GM21723 (cell line): ENCODE data around the gene SKP1.
A peak's percentile ranks its signal among the peaks of the same experiment; 100 is the strongest.

Experiments used
- ATAC-seq: cut with Tn5 transposase; IDR thresholded peaks from one replicate; pipeline ENCODE4 v1.9.1; 2021; ENCODE audit warnings: mild to moderate bottlenecking, moderate library complexity; ENCODE audit not compliant: unreplicated experiment

SKP1 gene

DNA sequence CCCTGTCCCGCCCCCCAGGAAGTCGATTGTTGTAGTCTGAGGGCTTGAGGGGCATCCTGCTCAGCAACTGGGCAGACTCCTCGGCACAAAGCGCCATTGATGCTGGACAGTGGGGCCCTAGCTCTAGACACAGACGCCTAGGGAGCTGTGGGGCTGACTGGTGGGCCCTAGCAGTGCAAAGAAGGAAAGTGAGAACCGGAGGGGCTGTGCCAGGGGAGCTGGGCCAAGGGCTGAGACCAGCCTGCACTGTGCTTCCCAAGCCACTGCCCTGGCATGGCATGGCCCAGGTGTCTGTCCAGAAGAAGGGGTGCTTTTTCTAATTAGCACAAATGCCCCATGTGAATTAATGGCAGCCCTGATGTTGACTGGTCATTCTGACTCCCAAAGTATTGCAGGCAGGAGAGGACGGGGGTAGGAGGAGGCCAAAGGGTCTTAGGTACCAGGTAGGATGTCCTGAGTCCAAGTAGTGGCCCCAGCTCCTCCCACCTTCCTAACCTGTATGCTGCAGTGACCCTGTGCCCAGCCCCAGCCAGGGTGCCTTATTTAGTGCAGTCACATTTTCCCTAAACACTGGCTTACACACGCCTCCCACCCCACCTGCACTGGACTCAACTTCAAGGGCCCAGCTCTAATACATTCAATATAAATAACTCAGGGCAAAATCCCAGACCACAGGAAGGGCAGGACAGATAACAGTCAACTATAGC, 46.4 kb downstream of the SKP1 start:
- no peak for ATAC-seq

DNA sequence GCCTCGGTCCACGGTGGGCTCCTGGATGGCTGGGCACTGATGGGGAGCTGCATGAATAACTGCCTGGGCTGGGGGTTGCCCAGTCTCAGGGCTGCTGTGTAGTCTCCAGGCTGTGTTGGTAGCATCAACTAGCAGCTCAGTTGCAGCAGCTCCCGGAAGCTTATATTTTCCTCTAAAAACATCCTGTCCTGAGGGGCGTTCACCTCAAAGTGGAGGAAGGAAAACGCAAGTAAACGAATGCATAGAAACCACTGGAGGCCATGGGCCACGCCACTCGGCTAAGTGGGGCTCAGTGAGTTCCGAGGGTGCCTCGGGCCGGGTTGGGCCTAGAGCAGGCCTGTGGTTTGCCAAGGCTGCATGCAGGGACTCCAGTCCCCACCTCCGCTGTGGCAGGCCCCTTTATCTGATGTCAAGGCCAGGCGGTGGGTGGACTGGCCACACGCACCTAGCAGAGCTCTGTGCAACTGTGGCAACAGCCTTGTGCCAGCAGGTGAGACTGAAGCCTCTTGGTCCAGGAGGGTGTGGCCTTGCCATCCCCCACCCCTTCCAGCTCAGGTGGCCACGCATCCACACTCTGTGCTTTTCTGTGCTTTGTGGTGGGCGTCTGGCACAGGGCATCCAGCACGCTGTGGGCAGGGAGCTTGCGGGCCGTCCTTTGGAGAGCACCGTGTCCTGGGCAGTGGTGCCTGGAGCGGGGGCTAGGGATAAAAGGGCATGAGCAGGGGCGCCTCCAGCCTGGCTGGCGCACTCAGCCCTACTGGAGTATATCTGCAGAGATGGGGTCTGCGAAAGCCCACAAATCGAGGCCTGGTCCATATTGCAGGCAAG, 47.1 kb downstream of the SKP1 start:
- ATAC-seq: no peak

DNA sequence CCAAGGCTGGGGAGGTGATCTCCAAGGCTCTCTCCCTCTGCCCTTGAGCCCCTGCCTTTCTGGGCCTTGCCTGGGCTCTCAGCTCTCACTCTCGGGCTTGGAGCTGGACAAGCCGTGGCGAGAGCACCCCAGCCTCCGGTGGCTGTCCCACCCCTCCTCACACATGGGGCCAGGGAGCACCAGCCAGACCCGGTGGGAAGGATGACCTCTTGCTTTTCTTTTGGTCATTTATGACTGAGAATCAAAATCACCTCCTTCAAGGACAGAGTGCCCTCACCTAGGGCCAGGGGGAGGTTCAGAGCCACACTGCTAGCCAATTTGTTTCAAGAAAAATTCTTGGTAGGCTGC, 48.1 kb downstream of the SKP1 start:
- no peak for ATAC-seq

DNA sequence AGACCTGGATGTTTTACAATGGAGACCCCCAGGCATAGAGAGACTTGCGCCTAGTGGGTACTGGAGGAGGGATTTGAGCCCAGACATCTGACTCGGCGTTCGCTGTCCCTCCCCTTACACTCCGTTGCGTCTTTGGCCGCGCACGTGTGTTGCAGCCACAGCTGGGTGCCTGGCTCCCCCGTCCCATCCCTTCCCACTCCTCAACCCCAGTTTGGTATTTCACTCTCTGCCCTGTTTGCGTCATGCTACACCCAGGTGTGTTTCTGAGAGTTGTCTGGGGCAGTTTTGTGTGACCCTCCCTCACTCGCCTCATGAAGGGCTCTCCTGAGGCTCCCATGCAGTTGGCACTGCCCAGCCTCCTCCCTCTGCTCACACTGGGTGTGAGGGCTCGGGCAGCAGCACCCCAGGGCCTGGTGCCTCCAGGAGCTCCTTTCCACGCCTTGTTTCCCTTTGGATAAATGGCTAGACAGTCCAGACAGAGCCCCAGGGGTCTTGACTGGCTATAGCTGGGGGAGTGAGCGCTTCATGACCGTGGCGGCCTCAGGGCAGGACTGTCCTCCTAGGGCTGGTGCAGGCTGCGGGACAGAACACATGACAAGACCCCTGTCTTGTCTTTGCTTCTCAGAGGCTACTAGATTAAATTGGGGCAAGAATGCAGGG, 48.6 kb downstream of the SKP1 start:
- no peak for ATAC-seq

DNA sequence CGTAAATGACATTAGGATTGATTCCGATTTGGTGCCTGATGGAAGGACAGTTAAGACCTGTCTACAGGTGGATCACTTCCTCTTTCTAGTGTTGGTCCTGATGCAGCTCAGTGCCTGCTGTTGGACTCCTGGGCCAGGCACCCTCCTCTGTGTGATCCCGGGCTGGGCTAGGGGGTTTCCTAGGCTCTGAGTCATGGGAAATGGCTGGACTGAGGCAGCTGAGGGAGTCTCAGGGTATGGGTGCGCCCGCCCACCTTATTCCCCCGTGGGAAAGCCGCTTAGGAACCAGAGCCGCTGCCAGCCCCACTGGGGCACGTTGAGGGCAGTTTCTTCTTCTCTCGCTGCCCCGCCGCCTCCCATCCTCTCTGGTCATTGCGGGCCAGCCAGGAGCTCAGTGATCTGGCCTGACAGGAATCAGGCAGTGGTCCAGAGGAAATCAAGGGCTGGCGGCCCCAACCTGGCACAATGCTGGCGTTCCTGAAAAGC, 49.3 kb downstream of the SKP1 start:
- ATAC-seq: peak; percentile 53

DNA sequence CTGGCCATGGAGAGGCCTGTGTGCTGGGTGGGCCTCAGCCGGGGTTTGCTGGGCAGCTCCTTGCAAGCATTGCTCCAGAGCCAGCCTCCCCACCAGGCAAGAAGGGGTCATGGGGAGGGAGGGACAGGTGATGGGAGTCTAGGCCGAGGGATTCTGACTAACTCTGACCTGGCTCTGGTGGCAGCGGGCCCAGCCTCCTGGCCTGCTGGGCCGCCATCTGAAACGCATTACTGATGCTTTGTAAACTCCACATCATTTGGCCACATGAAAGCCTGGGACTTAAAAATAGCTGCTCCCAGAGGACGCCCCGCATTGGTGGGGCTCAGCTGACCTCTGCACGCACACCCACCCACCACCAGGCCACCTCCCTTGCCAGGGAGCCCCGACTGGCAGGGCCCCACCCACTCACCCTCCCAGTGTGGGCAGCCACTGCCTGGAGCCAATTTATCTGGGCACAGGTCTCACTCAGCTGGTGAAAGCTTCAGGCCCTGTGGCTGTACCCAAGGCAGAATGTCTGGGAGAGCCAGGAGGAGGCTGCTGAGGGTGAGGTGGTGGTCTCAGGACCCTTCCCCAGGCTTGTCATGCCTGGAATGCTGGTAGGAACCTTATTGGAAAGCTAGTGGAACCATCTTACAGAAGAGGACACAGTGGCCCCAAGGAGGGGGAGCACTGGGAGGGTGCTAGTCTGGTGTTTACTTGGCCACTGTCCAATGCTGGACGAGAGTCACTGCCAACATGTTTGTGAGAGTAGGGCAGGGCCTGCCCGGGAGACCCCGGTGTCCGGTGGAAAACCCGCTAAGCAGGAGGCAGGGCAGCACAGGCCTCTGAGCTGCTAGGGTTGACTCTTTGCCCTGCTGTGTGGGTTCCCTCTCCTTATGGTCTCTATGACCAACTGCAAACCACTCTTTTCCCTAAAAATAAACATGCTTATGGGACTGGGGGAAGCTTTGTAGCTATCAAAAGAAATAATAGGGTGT, 51.4 kb downstream of the SKP1 start:
- ATAC-seq: no peak

DNA sequence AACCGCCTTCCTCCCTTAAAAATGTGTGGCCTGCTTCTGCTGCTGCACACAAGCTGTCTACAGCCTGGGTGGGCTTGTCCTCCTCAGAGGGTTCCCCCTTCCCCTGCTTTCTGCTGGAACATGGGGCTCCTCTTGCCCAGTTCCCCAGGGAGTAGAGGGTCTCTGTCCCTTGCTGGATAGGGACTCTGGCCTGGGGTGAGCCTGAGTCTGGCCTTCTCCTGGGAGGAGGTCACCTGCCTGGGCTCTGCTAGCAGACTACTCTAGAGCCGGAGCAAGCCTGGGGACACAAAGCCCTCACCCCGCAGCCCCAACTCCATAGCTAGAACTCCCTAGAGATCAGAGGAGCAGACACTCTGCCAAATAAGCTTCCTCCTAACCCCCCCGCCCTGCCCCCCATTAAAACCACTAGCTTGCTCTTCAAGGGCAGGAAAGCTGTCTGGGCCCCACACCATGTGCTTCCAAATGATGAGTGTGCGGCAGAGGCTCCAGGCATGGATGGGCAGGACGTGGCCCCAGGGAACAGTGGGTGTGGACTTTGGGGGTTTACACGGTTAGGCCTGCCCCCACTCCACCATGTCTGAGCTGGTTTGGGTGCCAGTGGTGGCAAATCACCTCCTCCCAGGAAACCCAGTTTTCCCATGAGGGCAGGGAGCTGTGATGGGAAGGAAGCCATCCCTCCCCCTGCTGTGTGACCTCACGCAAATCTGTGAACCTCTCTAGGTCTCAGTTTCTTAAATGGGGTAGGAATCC, 52.3 kb downstream of the SKP1 start:
- ATAC-seq: no peak

DNA sequence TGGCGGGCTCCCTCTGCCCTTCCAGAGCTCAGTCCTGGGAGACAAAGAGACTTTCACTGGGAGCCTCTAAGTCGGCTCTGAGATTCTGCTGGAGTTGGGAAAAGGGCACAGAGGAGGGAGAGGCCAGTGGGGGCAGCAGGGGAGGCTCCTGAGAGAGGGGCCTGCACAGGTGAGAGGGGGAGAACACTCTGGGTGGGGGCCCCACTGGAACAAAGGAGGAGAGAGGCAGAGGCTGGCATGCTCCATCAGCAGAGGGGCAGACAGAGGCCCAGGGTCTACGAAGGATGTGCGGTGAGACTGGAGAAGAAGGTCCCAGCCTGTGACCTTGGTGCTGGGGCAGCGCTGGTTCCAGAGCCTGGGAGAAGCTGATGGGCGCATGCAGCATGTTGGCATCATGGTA, 53.4 kb downstream of the SKP1 start:
- no peak for ATAC-seq

DNA sequence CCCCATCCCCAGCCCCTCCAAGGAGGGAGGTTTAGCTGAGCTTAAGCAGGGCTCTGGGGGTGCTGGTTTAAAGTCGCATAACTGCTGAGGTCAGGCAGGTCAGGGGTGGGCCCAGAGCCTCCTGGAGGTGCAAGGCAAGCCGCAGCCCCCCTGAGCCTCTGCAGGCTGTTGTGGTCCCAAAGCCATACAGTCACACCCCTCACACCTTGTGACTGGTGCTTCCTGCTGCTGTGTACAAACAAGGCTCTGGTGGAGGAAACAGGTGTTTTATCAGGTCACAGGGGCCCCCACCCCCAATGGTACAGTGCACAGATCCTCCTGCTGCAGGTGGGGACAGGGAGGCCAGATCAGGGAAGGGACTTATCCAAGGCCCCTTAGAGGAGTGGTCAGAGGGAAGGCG, 54.2 kb downstream of the SKP1 start:
- ATAC-seq: no peak

DNA sequence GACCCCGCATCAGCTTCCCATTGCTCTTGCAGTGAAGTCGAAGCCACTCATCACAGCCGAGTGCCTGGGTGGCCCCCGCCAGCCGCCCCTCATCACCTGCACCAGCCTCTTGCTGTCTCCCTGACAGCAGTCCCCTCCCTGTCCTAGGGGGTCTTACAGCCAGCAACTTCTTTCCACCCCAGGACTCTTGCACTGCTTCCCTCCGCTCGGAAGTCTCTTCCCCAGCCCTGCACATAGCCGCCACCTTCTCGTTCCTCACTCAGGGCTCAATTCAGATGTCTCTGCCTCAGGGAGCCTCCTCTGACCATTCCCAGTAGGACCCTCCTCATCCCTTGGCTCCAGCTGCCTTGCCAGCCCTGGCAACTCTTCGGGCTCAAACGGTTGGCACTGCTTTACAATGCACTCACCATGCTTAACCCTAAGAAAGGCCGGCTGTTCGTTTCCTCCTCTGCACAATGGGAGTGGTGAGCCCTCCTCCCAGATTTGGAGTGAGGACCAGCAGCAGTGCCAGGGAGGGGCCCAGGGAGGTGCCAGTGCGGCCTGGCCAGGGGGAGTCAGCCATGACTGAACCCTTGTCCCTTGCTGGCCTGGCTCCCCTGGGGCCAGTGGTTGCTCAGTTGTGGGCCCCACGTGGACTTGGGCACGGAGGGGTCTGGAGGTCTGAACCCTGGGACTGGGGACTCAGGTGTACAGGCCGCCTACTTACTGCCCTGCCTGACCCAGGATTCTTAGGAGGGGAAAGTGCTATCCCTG, 56.2 kb downstream of the SKP1 start:
- no peak for ATAC-seq

DNA sequence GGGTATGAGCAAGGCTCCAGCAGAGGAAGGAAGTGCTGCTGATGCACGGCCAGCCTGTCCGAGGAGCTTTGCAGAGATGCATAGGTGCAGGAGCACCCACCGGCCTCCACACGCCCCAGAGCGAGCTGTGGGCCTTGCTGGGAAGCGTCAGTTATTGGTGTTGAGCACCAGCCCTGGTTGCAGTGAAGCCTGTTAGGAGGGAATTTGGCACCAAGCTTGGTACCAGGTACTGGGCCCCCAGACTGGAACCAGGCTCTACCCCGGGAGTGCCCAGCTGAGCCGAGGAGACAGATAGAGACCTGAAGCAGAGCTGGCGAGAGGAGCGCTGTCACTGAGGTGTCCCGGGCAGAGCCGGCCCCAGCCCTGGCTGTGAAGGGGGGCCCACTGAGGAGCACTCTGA, 57.0 kb downstream of the SKP1 start:
- no peak for ATAC-seq

DNA sequence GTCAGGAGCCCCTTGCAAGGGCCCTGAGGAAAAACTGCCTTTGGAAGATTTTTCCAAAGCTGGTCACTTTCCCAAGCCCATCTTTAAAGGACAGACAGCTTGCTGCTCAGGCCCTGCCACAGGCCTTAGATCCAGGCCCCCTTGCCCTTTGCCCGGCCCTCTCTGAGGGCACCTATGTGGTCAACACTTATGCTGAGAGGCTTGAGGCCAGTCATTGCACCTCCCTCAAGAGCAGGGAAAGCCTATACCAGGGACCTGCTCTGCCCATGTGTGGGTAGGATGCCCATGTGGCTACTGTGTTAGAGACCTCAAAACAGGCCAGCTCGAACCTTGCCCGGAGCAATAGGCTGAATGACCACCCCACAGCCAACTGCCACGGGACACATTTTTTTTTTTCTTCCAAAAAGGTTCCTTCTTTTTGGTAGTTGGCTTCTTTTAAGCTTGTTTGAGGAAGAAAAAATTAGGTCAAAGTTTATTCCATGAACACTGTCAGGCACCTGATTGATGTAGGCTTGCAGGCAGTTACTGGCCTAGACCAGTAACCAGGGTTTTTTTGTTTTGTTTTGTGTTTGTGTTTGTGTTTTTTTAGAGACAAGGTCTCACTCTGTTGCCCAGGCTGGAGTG, 58.4 kb downstream of the SKP1 start:
- no peak for ATAC-seq

DNA sequence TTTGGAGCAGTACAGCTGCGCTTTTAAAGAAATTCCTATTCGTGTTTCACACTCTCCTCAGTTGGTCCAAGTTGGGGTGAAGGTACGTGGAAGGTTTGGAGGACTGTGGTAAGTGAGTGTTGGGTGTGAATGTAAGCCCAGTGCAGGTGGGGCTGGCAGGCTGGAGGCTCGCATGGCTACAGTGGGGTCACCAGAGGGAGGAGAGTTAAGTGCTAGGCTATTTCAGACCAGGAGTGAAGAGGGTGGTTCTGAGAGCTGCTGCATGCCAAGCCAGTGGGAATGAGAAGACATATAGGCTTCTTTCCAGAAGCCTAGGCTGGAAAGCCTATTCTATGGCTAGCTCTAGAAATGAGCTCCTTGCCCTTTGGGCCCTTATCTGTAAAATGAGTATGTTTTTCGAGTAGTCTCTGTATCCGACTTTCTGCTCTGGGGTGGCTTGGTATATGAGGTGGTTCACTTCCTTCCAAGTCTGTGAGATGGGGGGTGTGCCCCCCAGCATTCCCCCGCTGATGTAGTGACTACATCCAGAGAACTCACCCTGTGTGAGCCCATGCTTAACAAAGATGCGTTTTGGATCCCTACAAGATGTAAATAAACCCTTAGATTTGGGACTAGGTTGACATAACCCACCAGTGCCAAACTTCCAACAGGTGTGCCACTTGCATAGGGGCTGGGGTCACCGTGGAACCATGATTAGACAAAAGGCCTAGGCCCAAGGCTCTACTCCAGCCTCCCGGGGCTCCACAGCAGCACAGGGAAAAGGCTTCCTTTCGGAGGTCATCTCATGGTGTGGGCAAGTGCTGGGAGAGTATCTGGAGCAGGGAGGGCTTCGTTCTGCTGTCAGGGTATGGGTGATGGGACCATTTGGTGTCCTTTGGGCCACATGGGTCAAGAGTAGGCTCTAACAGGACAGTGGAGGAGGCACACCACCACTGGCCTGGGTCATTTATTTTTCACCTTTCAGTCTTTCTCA, 59.7 kb downstream of the SKP1 start:
- ATAC-seq: no peak

DNA sequence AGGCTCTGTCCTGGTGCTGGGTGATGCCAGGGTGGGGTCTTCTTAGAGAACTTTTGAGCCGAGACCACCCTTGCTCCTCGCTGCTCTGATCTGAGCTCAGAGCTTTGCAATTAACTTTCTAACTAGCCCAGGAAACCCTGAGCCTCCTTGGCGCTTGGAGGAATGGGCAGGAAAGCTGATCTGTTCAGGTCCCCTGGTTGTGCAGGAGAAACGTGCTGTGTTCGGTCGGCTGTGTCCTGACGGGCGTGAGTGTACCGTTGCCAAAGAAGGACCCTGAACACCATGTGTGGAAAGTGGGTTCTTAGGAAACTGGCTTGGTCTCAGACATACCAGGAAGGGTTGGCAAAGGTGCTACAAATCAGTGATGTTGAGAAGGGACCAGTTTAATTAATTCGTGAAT, 60.5 kb downstream of the SKP1 start:
- ATAC-seq: no peak

DNA sequence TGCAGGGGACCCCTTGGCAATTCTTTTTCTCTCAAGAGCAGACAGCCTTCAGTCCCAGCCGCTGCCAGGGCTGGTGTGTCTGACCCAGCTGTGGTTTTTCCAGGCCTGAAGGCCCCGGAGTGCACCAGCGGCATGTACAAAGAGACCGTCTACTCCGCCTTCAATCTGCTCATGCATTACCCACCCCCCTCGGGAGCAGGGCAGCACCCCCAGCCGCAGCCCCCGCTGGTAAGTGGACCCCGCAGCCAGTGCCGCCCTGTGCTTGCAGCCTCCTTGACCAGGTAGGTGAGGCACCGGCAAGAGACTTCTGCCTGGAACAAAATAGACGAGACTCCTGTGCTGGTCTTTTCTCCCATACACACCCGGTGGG, 61.0 kb downstream of the SKP1 start:
- ATAC-seq: no peak

DNA sequence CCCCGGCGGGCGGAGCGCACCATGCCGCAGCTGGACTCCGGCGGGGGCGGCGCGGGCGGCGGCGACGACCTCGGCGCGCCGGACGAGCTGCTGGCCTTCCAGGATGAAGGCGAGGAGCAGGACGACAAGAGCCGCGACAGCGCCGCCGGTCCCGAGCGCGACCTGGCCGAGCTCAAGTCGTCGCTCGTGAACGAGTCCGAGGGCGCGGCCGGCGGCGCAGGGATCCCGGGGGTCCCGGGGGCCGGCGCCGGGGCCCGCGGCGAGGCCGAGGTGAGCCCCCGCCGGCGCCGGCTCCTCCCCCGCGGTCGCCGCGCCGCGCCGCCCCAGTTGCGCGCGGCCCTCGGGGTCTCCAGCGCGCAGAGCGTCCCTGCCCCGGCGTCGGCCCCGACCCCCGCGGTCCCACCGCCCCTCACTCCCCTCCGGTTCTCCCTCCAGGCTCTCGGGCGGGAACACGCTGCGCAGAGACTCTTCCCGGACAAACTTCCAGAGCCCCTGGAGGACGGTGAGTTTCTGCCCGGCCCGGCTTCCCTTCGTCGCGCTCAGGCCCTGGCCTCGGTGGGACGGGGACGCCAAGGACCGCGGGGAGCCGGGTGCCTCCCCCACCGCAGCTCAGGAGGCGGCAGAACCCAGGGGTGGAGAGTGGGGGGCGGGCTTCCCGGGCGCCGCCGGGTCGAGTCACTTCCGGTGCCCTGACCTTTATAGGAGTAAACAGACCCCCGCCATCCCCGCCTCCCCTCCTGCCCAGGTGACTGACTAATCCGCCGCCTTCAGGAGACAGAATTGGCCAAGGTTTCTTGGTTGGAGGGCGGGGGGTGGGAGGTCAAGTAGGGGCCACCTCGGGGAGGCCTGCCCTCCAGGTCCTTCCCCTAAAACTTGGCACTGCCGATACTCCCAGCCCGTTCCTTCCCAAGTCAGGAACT, 61.6 kb downstream of the SKP1 start:
- ATAC-seq: peak; percentile 9
